ENCODE results near the gene IQGAP2.

IQGAP2 gene

GRCh38 chr5:76451031-76451701 is 48.1 kb downstream of the IQGAP2 start:
- FAIRE-seq = no peak

DNA sequence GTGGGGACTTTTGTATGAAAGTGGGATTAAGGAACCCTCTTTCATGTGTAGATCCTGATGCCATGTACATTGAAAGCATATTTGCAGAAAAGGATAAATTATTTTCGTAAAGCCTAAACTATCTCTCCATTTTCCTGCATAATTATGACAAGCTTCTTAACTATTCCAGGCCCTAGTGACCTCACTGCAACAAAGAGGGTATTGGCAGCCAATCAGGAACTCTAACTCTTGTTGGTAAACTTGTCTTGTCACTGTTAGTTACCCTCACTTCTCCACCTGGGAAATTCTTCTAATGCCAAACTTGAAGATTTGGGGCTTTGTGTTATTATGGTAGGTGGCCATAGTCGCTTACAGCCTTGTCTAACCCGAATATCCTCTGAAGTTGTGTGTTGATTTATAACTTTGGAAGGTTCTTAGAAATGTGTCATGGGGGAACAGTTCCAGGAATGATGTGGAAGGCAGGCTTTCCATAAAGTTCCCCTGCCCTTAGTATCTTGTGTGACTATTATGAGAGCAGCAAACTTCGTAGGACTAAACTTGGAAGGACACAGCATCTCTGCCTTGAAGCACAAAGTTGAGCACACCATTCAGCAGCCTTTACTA is 52.5 kb downstream of the IQGAP2 start:
- no peak for FAIRE-seq

- FAIRE-seq = no peak
Measured at GRCh38 chr5:76456258-76456657, 53.2 kb downstream of the IQGAP2 start.

DNA sequence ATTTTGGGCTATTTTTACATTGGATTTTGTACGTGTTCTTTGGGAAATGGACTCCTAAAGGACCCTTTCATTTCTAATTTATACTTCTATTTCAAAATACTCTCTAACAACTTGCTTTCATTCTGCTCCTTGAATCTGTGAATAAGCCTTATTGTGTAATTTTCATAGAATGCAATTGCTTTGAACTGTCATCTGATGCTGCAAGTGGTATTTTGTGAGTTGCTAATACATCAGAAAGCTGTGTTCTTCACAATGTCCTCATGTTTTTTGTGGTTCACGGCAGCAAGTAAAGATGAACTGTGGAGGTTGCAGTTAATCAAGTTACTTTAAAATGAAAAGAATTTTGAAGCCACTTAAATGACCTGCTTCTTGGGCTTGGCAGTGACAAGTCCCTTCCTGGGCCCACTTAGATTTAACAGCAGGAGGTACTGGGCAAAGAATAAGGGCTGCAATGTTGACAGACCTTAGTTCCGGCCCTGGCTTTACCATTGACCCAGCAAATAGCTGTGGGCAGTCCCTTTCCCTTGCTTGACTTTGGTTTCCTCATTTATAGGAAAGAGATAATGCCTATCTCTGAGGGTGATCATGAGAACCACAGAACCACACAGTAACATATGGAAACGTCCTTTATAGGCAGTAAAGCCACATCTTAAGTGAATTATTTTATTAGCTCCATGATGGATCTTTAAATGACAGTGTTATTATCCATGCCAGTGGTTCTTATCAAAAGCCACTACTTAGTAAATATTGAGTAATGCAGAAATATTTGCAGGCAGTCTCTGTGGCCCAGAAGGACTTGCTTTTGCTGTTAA is 54.8 kb downstream of the IQGAP2 start:
- no peak for FAIRE-seq

GRCh38 chr5:76458486-76458830 is 55.4 kb downstream of the IQGAP2 start:
- no peak for FAIRE-seq

- no peak for FAIRE-seq
Measured at GRCh38 chr5:76460104-76460503, 57.0 kb downstream of the IQGAP2 start.

- FAIRE-seq = no peak
Measured at GRCh38 chr5:76462097-76462667, 59.1 kb downstream of the IQGAP2 start.

DNA sequence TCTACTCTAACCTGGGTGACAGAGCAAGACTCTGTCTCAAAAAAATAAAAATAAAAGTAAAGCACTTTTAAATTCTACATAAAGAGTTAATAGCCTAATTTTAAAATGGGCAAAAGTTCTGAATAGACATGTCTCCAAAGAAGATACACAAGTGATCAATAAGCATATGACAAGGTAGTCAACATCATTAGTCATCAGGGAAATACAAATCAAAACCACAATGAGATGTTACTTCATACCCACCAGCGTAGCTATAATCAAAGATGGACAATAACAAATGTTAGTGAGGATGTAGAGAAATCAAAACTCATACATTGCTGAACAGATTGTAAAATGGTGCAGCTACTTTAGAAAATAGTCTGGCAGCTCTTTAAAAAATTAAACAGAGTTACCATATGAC is 64.1 kb downstream of the IQGAP2 start:
- FAIRE-seq = no peak

DNA sequence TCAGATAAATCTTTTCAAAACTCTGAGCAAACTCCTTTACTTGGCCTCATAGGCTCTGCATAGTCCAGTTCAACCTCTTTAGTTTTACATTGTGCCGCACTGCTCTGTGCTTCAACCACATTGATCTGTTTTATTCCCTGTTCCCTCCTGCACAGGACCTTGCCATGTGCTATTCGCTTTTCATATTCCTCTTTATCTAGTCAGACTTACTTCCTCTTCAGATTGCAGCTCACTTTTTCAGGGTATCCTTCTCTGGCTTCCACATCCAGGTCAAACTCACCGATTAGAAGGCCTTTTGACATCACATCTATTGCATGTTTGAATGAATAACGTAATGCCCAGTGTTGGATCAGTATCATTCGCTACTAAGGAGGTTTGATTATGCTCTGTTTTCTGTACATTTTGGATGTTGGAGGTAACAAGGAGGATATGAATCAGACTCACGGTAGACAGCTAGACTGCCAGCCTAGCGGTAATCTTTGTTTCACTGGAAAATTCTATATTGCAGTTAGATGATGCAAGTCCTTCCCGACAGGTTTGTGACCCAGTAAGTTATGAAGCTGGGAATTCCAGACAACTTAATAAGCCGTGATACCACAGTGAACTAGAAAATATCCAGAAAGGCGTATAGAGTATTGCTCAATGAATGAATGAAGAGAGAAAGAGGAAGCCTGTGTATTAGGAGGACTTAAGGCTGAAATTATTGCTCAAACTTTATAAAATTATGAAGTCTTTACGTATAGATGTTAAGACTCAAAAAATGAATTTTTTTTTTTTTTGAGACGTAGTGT is 65.7 kb downstream of the IQGAP2 start:
- no peak for FAIRE-seq

DNA sequence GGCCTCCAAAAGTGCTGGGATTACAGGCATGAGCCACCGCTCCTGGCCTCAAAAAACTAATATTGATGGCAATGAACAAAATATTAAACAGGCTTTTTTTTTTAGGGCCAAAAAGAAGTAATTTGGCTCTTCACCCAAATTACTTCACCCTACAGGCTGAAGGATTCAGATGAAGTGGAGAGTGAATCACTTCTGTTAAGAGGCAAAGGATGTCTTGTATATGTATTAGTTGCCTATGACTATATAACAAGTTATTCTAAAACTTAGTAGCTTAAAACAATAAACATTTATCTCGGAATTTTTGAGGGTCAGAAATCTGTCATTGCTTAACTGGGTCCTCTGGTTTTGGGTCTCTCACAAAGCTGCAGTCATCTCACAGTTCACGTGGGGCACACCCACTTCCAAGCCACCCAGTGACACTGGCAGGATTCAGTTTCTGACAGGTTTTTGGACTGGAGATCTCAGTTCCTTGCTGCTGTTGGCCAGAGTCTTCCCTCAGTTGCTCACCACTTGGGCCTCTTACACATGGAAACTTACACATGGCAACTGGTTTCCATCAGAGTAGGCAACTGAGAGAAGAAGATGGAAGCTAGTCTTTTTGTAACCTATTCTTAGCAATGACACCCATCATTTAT is 66.7 kb downstream of the IQGAP2 start:
- FAIRE-seq = no peak

- no peak for FAIRE-seq
Measured at GRCh38 chr5:76470976-76471375, 67.9 kb downstream of the IQGAP2 start.

DNA sequence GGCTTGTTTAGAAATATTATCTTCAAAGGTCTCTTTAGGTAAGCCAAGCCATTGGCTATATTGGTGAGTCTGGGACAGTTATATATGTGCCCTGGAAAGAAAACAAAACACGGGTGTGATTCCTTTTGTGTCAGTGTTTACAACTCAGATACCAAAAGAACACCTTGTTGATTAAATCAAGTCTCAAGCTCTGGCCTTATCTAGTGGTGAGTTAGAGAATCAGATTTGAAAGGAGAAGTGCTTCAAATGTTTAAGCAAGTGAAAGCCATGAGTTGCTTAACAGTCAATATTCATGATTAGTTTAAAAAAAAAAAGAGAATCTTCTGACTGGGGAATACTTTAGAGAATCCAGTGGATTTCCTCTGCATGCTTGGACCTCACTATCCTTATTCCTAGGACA is 68.3 kb downstream of the IQGAP2 start:
- FAIRE-seq = no peak

GRCh38 chr5:76471987-76472334 is 68.9 kb downstream of the IQGAP2 start:
- FAIRE-seq = no peak

GRCh38 chr5:76472335-76473008 is 69.4 kb downstream of the IQGAP2 start:
- no peak for FAIRE-seq

DNA sequence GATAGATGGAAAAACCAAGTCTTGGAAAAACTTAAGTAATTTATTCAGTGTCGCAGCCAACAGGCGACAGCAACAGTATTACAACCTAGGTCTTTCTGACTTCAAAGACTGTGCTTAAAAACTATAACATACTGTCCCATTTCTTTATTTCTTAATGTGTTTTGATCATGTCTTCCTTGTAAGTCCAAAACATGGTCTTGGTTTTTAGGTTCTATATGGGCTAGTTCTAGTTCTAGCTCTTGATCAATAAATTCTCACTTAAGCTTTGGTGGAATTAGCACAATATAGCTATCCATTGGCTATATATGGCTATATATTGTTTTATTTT is 69.9 kb downstream of the IQGAP2 start:
- no peak for FAIRE-seq

DNA sequence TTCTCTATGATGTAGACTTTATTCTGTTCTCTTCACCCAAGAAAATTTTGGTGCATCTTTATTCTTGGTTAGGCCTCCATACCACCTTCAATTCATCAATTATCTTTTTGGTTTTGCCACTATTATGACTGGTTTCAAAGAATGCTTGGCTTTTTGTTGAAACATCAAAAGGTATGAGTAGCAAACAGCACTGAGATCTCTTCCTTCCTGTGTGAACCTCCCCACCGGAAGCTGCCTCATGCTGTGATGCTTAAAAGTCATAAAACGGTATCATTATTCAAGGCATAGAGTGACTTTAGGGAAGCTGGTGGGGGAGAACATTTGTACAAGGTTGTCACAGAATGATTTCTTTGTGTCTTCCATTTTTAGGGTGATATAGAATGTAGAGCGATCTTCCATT is 70.6 kb downstream of the IQGAP2 start:
- FAIRE-seq = no peak

GRCh38 chr5:76474377-76474776 is 71.3 kb downstream of the IQGAP2 start:
- no peak for FAIRE-seq

DNA sequence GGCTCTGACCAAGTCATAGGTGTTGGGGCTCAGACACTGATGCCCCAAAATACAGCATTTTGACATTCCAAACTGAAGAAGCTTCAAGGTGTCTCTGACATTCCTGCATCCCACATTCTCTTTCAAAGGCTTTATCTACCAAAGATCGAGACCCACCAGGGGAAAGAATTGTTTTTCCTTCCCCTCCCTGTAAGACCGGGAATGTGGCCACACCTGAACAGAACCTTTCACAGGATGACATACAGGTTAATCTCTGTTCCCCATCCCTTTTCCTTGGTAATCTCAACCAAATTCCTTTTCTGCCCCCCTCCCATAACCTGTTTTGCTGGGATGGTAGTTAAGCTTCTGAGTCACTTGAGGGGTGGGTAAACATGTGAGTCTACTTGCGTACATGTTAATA is 72.3 kb downstream of the IQGAP2 start:
- FAIRE-seq = no peak

DNA sequence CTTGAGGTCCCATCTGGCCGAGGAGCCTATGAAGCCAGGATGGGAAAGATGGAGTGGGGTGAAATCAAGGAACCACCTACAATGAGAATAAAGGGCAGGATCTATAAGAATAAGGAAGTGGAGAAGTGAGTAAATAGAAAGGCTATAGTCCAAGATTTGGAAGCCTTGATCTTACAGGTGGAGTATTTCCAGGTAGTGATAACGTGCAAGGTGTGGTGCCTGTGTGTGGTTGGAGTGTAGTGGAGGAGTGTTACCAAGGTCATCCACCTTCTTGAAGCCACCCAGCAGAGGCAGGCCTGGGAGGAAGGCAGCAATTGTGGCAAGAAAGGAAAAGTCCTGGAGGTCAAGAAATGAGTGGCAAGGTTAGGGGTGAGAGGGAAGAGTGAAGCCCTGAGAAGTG is 72.9 kb downstream of the IQGAP2 start:
- no peak for FAIRE-seq

DNA sequence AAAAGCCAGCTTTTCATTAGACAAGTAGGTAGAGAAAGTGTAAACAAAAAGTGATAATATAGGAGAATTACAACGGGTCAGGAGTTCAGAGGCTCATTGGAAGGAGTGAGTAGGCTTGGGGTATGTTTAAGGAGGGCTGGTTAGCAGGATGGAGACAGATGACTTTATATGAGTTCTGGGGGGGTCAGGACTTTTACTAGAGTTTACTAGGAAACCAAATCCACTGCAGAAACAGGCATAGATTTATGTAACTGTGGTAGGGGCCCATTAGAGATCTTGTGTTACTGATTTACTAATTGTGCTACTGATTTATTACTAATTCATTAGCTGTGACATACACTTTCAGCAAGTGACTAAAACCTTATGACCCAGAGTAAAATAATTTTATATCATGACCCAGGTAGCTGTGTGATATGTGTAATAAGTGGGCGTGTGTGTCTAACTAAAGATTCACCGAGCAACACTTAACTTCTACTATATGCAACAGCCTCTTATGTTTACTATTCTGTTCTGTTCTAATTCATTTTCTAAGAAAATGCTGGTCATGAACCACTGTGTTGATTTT is 73.5 kb downstream of the IQGAP2 start:
- no peak for FAIRE-seq

- no peak for FAIRE-seq
Measured at GRCh38 chr5:76477061-76477460, 74.0 kb downstream of the IQGAP2 start.

- no peak for FAIRE-seq
Measured at GRCh38 chr5:76477571-76477970, 74.5 kb downstream of the IQGAP2 start.

Measured in TTC549 (cell line).